Measurements from ENCODE around the gene BORCS8.

BORCS8 gene

DNA sequence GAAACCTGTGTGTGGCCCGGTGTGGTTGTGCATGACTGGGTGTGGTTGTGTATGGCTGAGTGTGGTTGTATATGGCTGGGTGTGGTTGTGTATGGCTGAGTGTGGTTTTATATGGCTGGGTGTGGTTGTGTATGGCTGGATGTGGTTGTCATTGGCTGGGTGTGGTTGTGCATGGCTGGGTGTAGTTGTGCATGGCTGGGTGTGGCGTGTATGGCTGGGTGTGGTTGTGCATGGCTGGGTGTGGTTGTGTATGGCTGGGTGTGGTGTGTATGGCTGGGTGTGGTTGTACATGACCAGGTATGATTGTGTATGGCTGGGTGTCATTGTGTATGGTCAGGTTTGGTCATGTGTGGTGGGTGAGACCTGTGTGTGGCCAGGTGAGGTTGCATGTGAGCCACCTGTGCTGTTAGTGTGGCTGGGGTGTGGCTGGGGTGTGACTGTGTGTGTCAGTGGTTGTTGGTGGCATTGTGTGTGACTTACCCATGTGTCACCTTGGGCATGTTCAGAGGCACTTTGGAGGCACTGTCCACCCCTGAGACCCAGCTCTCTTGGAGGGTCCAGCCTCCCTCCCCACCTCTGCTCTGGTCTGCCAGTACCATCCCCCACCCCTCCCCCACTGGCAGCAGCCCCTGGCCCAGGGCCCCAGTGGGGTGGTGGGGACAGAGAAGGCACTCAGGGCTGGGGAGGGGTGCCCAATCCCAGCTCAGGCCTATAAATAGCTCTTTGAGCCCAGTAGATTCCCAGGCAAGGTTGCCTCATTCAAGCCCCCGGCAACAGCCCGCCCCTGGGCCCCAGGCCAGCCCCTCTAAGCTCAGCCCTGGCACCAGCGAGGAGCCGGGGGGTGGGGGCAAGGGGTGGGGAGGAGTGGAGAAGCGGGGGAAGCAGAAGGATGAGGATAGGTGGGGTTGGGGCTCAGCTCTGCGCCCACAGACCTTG is 16.0 kb upstream of the BORCS8 start:
- TF ChIP-seq, protein P1, sequence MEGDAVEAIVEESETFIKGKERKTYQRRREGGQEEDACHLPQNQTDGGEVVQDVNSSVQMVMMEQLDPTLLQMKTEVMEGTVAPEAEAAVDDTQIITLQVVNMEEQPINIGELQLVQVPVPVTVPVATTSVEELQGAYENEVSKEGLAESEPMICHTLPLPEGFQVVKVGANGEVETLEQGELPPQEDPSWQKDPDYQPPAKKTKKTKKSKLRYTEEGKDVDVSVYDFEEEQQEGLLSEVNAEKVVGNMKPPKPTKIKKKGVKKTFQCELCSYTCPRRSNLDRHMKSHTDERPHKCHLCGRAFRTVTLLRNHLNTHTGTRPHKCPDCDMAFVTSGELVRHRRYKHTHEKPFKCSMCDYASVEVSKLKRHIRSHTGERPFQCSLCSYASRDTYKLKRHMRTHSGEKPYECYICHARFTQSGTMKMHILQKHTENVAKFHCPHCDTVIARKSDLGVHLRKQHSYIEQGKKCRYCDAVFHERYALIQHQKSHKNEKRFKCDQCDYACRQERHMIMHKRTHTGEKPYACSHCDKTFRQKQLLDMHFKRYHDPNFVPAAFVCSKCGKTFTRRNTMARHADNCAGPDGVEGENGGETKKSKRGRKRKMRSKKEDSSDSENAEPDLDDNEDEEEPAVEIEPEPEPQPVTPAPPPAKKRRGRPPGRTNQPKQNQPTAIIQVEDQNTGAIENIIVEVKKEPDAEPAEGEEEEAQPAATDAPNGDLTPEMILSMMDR (IDR thresholded peaks at IDR 0.05; ENCODE audit: low read length, missing control alignments): no peak
- DNase-seq (ENCODE audit: low read depth): no peak
- no peak overlapping the region for H3K4me3 ChIP-seq (replicated peaks; ENCODE audit: low read depth, low read length)

DNA sequence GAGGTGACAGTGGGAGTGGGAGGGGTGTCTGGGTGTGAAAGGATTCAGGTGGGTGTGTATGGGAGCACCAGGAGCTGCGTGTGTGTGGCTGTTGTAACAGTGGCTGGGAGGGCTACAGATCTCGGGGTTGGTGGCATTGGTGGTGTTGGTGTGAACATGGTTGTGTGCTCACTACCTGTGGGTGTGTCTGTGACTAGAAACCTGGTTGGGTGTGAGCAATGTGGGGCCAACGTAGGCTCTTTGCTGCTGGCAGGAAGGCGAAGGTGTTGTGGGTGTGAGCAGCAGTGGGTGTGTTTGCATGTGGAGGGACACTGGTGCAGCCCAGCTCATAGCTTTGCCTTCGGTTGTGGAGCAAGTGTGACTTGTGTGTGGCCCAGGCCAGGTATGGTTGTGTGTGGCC is 15.0 kb upstream of the BORCS8 start:
- DNase-seq (ENCODE audit: low read depth): no peak
- no peak overlapping the region for H3K4me3 ChIP-seq (replicated peaks; ENCODE audit: low read depth, low read length)

DNA sequence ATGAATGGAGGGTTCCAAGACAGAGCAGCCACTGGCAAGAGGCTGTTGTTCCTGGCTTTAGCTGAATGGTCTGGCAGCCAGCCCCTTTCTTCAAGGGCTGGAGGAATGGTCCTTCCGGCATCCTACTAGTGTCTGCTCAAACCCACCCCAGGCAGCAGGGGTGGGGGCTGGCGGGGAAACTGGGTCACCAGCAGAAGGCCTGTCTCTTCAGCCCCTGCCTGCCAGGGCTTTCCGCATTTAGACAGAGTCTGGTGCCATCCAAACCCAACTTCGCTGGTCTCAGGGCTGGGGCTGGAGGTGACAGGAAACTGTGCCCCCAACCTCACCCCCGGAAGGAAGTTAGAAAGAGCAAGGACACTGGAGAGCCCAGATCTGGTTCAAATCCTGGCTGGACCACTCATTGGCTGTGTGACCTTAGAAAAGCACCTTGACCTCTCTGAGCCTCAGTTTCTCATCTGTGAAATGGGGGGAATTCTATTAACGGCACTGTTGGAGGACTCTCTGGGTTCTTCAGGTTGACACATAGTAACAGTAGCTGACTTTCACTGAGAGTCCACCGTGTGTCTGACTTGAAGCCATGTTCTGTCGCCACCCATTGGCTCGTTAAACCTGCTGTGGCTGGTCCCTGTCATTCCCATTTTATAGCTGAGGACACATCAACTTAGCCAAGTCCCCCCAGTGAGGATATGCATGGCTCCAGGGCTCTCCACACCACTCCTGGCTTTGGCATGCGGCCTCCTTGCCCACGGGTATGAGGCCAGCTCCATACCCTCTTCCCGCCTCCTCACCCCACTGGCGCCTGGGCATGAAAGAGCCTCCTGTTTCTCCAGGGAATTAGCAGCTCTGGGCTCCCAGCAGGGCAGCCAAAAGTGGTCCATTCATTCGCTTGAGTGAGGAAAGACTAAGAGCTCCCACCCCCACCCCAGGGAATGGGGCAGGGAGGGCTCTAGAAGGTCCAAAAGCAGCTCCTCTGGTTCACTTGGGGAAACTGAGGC is 13.8 kb upstream of the BORCS8 start:
- TF ChIP-seq, protein P1 (IDR thresholded peaks at IDR 0.05; ENCODE audit: low read length, missing control alignments): no peak
- no peak overlapping the region for H3K4me3 ChIP-seq (replicated peaks; ENCODE audit: low read depth, low read length)
- DNase-seq (ENCODE audit: low read depth): no peak

More for the DNA sequence above, 15.0 kb upstream of the BORCS8 start:
- TF ChIP-seq, protein P1 (IDR thresholded peaks at IDR 0.05; ENCODE audit: low read length, missing control alignments): no peak

DNA sequence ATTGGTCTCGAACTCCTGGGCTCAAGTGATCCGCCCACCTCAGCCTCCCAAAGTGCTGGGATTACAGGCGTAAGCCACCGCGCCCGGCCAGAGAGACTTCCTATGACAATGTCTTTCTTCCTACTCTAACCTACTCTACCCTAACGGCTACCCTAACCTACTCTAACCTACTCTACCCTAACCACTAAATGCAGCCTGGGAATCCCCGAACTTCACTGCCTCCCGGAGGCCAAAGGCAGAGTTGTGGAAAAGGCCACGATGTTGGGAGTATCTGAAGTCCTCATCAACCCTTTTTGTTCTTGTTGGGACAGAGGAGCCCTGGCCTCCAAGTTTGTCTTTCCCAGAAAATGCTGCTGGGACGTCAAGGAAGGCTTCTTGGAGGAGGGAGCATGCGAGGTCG is 12.2 kb upstream of the BORCS8 start:
- DNase-seq (ENCODE audit: low read depth): no peak
- TF ChIP-seq, protein P1 (IDR thresholded peaks at IDR 0.05; ENCODE audit: low read length, missing control alignments): no peak
- no peak overlapping the region for H3K4me3 ChIP-seq (replicated peaks; ENCODE audit: low read depth, low read length)

DNA sequence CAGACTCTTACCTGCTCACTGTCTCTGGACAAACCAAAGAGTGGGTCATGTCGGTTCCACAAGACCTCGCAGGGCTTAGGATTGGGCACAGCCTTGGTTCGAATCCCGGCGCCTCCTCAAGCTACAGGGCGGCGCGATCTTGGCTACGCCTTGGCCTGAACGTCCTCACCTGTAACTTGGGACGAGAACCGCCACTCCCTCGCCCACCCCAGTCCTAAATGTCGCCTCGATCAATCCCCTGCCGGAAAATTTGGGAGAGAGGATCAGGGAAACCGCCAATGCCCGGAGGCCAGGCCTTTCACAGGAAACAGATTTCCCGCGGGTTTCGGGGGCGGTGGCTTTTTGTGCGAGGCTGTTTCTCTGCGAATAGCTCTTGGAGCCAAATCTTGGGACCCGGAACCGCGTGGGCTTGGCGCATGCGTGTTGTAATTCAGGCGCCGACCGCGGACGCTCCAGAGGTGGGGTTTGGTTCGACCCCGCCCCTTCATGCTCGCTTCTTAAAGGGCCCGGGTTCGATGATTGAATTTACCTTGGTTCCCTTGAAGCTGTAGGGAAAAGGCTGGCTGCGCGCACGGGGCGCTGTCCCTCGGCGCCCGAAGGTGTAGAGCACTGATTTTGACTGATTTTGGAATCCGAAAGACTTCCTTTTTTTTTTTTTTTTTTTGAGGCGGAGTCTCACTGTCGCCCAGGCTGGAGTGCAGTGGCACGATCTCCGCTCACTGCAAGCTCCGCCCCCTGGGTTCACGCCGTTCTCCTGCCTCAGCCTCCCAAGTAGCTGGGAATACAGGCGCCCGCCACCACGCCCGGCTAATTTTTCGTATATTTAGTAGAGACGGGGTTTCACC is 11.3 kb upstream of the BORCS8 start, which contains the start of gene NR2C2AP:
Gene NR2C2AP (minus strand): TSS at position 403 of the 845 bp plus-strand sequence. CDS start 354 bp downstream, at position 49.
- TF ChIP-seq, protein P1 (IDR thresholded peaks at IDR 0.05; ENCODE audit: low read length, missing control alignments): no peak
- H3K4me3 ChIP-seq (replicated peaks; ENCODE audit: low read depth, low read length): peak within 1 kb of the TSS; percentile 74
- peak; percentile 94 for DNase-seq (ENCODE audit: low read depth)

DNA sequence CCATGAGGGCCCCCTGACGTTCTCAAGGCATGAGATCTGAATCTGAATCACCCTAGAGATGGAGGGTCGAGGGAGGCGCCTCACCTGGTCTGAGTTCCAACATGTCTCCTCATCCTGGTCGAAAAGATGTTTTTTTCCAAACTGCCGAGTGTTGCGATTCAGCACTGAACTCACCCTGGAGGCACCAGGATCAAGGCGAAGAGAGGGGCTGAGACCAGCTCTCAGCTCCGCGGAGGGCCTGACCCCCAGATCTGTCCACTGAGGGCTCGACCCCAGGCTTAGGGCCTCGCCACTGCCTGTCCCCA is 10.7 kb upstream of the BORCS8 start:
- H3K4me3 ChIP-seq (replicated peaks; ENCODE audit: low read depth, low read length): peak overlapping the region; percentile 74
- no peak for DNase-seq (ENCODE audit: low read depth)
- TF ChIP-seq, protein P1 (IDR thresholded peaks at IDR 0.05; ENCODE audit: low read length, missing control alignments): no peak

All from fibroblast of pulmonary artery (primary cell).